ENCODE data around the gene C2orf49.

Gene C2orf49

DNA sequence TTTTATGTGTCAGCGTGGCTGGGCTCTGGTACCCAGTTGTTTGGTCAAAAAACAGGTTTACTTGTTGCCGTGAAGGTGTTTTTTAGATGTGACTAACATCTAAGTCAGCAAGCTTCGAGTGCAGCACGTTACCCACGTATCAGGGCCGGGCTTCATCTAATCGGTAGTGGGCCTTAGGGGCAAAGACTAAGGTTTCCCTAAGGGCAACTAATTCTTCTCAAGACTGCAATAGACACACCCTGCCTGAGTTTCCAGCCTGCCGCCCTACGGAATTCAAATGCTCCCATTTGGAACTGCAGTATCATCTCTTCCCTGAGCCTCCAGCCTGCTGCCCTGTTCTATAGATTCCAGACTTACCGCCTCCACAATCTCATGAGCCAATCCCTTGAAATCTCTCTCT lies 33.8 kb downstream of the C2orf49 start:
- Histone ChIP-seq H3K79me2 (ENCODE audit: low read length) (peaks cover 6% of the 10 kb centered on the region; the same call in 1 of the 2 replicates), H3F3A (ENCODE audit: insufficient read depth, low read length) (peaks cover 6% of the 10 kb centered on the region), H3K4me2 (ENCODE audit: low read depth, low read length) (no peak overlapping the region), H3K27ac (ENCODE audit: low read length) (no peak overlapping the region), H3K9ac (ENCODE audit: low read length) (no peak overlapping the region), H4K20me1 (ENCODE audit: insufficient read depth, low read length) (no peaks in the 10 kb centered on the region), H3K9me3 (replicated peaks; ENCODE audit: insufficient read depth, low read length) (no peaks in the 10 kb centered on the region), H2AFZ (ENCODE audit: low read length) (no peak overlapping the region), H3K27me3 (replicated peaks; ENCODE audit: insufficient read depth, low read length) (no peaks in the 10 kb centered on the region), H3K4me1 (ENCODE audit: low read length) (peaks cover 16% of the 10 kb centered on the region), H3K36me3 (replicated peaks; ENCODE audit: insufficient read depth, low read length) (no peaks in the 10 kb centered on the region), H3K4me3 (ENCODE audit: low read length) (no peak overlapping the region), H3K9me2 (replicated peaks; ENCODE audit: insufficient read depth, low read length) (no peaks in the 10 kb centered on the region)
- TF ChIP-seq, protein P1, sequence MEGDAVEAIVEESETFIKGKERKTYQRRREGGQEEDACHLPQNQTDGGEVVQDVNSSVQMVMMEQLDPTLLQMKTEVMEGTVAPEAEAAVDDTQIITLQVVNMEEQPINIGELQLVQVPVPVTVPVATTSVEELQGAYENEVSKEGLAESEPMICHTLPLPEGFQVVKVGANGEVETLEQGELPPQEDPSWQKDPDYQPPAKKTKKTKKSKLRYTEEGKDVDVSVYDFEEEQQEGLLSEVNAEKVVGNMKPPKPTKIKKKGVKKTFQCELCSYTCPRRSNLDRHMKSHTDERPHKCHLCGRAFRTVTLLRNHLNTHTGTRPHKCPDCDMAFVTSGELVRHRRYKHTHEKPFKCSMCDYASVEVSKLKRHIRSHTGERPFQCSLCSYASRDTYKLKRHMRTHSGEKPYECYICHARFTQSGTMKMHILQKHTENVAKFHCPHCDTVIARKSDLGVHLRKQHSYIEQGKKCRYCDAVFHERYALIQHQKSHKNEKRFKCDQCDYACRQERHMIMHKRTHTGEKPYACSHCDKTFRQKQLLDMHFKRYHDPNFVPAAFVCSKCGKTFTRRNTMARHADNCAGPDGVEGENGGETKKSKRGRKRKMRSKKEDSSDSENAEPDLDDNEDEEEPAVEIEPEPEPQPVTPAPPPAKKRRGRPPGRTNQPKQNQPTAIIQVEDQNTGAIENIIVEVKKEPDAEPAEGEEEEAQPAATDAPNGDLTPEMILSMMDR (IDR thresholded peaks at IDR 0.05; ENCODE audit: low read length), result no peak
- TF ChIP-seq EZH2phosphoT487 (IDR thresholded peaks at IDR 0.05; ENCODE audit: low read length) (no peak), EZH2 (optimal IDR thresholded peaks at IDR 0.05; ENCODE audit: low read depth, low read length) (no peak)
- no peak for DNase-seq

DNA sequence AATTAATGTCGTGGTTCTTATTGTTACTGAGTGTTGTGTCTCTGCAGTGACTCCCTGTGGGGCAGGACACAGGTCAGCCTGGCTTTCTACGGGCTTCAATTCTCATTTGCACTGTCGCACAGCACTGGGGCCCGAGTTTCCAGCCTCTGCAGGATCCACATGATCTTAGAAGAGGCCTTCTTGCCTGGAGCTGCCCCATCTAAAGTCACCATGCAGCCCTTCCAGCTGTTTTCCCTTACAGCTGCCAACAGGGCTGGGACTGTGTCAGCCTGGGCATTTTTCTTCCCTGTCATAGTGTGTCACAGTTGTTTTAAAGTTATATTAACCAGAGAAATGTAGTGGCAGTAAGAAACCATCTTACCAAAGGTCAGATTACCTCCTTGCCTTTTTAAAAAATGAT lies 34.5 kb downstream of the C2orf49 start:
- Histone ChIP-seq H3K4me2 (ENCODE audit: low read depth, low read length) (no peak overlapping the region), H3K79me2 (ENCODE audit: low read length) (peaks cover 6% of the 10 kb centered on the region; the same call in 1 of the 2 replicates), H2AFZ (ENCODE audit: low read length) (no peak overlapping the region), H3K9ac (ENCODE audit: low read length) (no peak overlapping the region), H3K27me3 (replicated peaks; ENCODE audit: insufficient read depth, low read length) (no peaks in the 10 kb centered on the region), H3K9me2 (replicated peaks; ENCODE audit: insufficient read depth, low read length) (no peaks in the 10 kb centered on the region), H3K4me3 (ENCODE audit: low read length) (no peak overlapping the region), H3F3A (ENCODE audit: insufficient read depth, low read length) (peaks cover 6% of the 10 kb centered on the region), H3K36me3 (replicated peaks; ENCODE audit: insufficient read depth, low read length) (no peaks in the 10 kb centered on the region), H3K27ac (ENCODE audit: low read length) (no peak overlapping the region), H4K20me1 (ENCODE audit: insufficient read depth, low read length) (no peaks in the 10 kb centered on the region), H3K4me1 (ENCODE audit: low read length) (peaks cover 16% of the 10 kb centered on the region), H3K9me3 (replicated peaks; ENCODE audit: insufficient read depth, low read length) (no peaks in the 10 kb centered on the region)
- DNase-seq, result no peak
- TF ChIP-seq, protein P1 (IDR thresholded peaks at IDR 0.05; ENCODE audit: low read length), result no peak
- no peak for TF ChIP-seq EZH2 (optimal IDR thresholded peaks at IDR 0.05; ENCODE audit: low read depth, low read length)
- TF ChIP-seq EZH2phosphoT487 (IDR thresholded peaks at IDR 0.05; ENCODE audit: low read length), result no peak

DNA sequence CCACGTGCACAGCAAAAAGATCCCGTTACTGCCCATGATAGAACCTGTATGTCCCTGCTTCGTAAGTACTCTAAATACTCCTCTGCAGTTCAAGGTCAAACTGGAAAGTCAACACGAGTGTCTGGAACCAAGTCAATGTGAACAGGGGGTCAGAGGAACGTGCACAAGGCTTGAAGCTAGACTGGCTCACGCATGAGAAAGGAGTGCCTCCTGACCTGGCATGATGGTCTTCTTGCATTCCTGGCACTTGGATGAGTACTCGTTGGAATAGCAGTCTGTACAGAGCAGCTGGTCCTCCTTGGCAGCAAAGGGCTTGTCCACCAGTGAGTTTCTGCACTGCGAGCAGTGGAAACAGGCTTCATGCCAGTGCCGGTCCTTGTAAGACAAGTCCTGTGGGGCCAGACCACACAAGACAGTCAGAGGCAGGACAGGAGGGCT lies 36.0 kb downstream of the C2orf49 start:
- Histone ChIP-seq H3K27me3 (replicated peaks; ENCODE audit: insufficient read depth, low read length) (no peaks in the 10 kb centered on the region), H4K20me1 (ENCODE audit: insufficient read depth, low read length) (no peaks in the 10 kb centered on the region), H3K4me3 (ENCODE audit: low read length) (peak overlapping the region; percentile 69), H3K36me3 (replicated peaks; ENCODE audit: insufficient read depth, low read length) (no peaks in the 10 kb centered on the region), H3K79me2 (ENCODE audit: low read length) (peaks cover 6% of the 10 kb centered on the region; the same call in 1 of the 2 replicates), H2AFZ (ENCODE audit: low read length) (peak overlapping the region; percentile 85), H3F3A (ENCODE audit: insufficient read depth, low read length) (peaks cover 6% of the 10 kb centered on the region), H3K9me3 (replicated peaks; ENCODE audit: insufficient read depth, low read length) (no peaks in the 10 kb centered on the region), H3K27ac (ENCODE audit: low read length) (peak overlapping the region; percentile 81), H3K9ac (ENCODE audit: low read length) (peak overlapping the region; percentile 40; the same call in 1 of the 2 replicates), H3K9me2 (replicated peaks; ENCODE audit: insufficient read depth, low read length) (no peaks in the 10 kb centered on the region), H3K4me1 (ENCODE audit: low read length) (peaks cover 16% of the 10 kb centered on the region), H3K4me2 (ENCODE audit: low read depth, low read length) (peak overlapping the region; percentile 94)
- peak; percentile 19 for DNase-seq
- TF ChIP-seq, protein P1 (IDR thresholded peaks at IDR 0.05; ENCODE audit: low read length), result no peak
- TF ChIP-seq EZH2 (optimal IDR thresholded peaks at IDR 0.05; ENCODE audit: low read depth, low read length) (no peak), EZH2phosphoT487 (IDR thresholded peaks at IDR 0.05; ENCODE audit: low read length) (no peak)

Measured in MM.1S (cell line).